Measurements from ENCODE around the gene ETV3. TPM values are rescaled to one million over a fixed set of nuclear protein-coding genes. Genes with fewer than 3 reads are reported as not detected.

ETV3 gene
- total RNA-seq, 2 donors from 2014 or later, result 23.4 to 33.3 TPM

DNA sequence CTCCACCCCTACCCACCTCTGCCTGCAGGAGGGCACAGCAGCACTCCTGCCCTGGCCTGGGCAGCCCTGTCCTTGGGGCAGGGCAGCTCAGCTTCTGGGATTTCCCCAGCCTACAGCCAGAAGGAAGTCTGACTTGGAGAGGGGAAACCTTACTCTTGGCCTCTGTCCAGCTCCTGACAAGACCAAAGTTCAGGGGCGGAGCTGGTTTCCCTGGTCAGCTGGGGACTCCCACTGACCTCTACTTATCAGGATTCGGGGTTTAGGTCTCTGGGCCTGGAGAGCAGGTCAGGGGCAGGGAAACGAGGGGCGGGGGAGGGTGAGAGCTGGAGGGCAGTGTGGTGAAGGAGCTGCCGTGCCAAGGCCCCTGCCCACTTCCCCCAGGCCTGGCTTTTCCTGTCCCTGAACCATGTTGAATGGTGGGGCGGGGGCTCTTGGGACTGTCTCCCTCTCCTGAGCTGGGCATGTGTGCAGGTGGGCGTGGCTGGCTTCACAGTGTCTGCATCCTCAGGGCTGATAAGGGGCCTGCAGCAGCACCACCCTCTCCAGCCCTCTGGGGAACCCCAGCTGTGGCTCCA, 16.8 kb upstream of the ETV3 start:
- Histone ChIP-seq H3K27me3 (replicated peaks; ENCODE audit: insufficient read depth) (no peaks in the 10 kb centered on the region), H3K9me3 (no peaks in the 10 kb centered on the region), H3K4me1 (replicated peaks) (no peaks in the 10 kb centered on the region), H3K27ac (no peak overlapping the region), H3K36me3 (no peaks in the 10 kb centered on the region), H3K4me3 (no peak overlapping the region)
- 75% methylated on average over 3 of the region's 7 CpGs for WGBS
- intact Hi-C loops (cut with DNase I), result no loop called here
- DNase-seq (ENCODE audit: low spot score), result no peak
- TF ChIP-seq POLR2AphosphoS5 (IDR thresholded peaks at IDR 0.05), result no peak

DNA sequence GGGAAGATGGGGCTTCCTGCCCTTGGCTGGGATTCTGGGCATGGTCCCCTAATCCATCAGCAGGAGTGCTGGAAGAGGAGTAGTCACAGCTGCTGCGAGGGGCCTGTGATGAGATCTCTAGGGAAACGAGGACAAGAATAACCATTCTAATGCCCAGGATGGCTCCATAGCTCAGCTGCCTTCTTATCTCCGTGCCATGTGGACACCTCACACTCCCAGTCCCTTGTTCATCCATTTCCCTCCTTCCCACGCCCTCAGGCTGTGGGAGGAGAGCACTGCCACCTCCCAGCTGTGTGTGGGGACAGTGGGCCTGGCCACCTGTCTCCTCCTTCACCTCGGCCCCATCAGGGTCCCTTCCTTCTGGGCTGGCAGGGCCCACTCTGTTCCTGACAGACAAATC, 16.1 kb upstream of the ETV3 start:
- 86% methylated on average over 5 of the region's 5 CpGs for WGBS
- TF ChIP-seq, protein P1, sequence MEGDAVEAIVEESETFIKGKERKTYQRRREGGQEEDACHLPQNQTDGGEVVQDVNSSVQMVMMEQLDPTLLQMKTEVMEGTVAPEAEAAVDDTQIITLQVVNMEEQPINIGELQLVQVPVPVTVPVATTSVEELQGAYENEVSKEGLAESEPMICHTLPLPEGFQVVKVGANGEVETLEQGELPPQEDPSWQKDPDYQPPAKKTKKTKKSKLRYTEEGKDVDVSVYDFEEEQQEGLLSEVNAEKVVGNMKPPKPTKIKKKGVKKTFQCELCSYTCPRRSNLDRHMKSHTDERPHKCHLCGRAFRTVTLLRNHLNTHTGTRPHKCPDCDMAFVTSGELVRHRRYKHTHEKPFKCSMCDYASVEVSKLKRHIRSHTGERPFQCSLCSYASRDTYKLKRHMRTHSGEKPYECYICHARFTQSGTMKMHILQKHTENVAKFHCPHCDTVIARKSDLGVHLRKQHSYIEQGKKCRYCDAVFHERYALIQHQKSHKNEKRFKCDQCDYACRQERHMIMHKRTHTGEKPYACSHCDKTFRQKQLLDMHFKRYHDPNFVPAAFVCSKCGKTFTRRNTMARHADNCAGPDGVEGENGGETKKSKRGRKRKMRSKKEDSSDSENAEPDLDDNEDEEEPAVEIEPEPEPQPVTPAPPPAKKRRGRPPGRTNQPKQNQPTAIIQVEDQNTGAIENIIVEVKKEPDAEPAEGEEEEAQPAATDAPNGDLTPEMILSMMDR (IDR thresholded peaks at IDR 0.05), result no peak
- no peak for TF ChIP-seq POLR2A (IDR thresholded peaks at IDR 0.05)
- no peak for TF ChIP-seq POLR2AphosphoS5 (IDR thresholded peaks at IDR 0.05)

DNA sequence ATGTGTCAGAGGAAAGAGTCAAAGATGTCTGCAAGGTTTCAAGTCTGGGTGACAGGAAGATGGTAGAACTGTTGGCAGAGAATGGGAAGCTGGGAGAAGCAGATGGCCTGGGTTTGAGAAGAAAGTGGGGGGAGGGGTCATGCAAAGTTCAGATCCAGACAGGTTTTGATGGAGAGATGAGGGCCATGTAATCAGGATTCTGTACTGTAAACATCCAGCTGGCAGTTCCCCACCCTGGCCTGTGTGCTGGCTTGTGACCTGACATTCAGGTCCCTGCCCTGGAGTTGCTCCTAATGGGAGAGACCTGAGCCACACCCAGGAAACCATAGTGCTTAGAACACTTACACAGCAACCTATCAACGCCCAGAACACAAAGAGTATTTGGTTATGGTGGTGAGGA, 15.6 kb upstream of the ETV3 start:
- no peaks in the 10 kb centered on the region for H3K4me1 ChIP-seq (replicated peaks)
- no peaks in the 10 kb centered on the region for H3K27me3 ChIP-seq (replicated peaks; ENCODE audit: insufficient read depth)
- H3K36me3 ChIP-seq, result no peaks in the 10 kb centered on the region
- H3K9me3 ChIP-seq, result no peaks in the 10 kb centered on the region
- 80% methylated on average over 1 of the region's 1 CpG for WGBS
- H3K27ac ChIP-seq, result no peak overlapping the region
- no peak for DNase-seq (ENCODE audit: low spot score)
- no peak overlapping the region for H3K4me3 ChIP-seq
- TF ChIP-seq POLR2A (IDR thresholded peaks at IDR 0.05), result no peak
- TF ChIP-seq, protein P1 (IDR thresholded peaks at IDR 0.05), result no peak
- TF ChIP-seq POLR2AphosphoS5 (IDR thresholded peaks at IDR 0.05), result no peak
- intact Hi-C loops (cut with DNase I), result no loop called here

More for the DNA sequence above, 16.1 kb upstream of the ETV3 start:
- Histone ChIP-seq H3K27me3 (replicated peaks; ENCODE audit: insufficient read depth) (no peaks in the 10 kb centered on the region), H3K4me3 (no peak overlapping the region), H3K4me1 (replicated peaks) (no peaks in the 10 kb centered on the region), H3K9me3 (no peaks in the 10 kb centered on the region), H3K36me3 (no peaks in the 10 kb centered on the region), H3K27ac (no peak overlapping the region)
- intact Hi-C loops (cut with DNase I), result no loop called here
- no peak for DNase-seq (ENCODE audit: low spot score)

DNA sequence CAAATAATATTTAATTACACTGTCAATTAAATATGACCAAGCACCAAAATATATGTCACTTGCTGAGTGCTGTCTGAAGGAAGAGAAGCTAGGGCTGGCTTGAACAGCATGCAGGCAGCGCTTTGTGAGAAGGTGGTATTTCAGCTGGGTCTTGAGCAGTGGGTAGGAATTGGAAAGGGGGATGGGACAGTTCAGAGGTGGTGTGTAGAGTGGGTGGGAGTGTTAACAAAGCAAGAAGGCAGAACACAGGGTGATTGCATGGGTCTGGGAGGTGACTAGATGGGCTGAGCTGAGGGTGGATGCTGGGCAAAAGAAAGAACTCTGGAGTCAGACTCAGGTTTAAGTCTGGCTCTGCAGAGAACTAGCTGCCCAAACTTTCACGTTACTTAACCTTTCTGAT, 14.3 kb upstream of the ETV3 start:
- Histone ChIP-seq H3K9me3 (no peaks in the 10 kb centered on the region), H3K36me3 (no peaks in the 10 kb centered on the region), H3K4me1 (replicated peaks) (no peaks in the 10 kb centered on the region), H3K27me3 (replicated peaks; ENCODE audit: insufficient read depth) (no peaks in the 10 kb centered on the region), H3K4me3 (no peak overlapping the region), H3K27ac (no peak overlapping the region)
- 96% methylated on average over 2 of the region's 2 CpGs for WGBS
- TF ChIP-seq, protein P1 (IDR thresholded peaks at IDR 0.05), result no peak
- TF ChIP-seq POLR2AphosphoS5 (IDR thresholded peaks at IDR 0.05) (no peak), POLR2A (IDR thresholded peaks at IDR 0.05) (no peak)
- no peak for DNase-seq (ENCODE audit: low spot score)
- intact Hi-C loops (cut with DNase I), result no loop called here

DNA sequence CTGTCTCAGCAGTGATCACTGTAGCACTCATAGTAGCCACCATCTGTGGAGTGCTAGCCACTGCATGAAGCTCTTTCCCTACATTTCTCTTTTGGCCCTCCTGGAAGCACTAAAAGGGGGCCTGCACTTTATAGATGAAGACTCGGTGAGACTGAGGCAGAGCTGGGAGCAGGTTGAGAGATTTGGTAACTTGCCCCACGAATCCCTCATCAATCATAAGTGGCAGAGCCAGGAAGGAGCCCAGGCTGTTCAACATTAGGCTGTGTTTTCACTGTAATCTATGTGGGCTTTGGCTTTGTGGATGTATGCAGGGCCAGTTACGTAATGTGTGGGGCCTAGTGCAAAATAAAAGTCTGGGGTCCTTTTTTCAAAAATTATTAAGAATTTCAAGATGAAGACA, 13.3 kb upstream of the ETV3 start:
- Histone ChIP-seq H3K36me3 (no peaks in the 10 kb centered on the region), H3K27ac (no peak overlapping the region), H3K4me1 (replicated peaks) (no peaks in the 10 kb centered on the region), H3K27me3 (replicated peaks; ENCODE audit: insufficient read depth) (no peaks in the 10 kb centered on the region), H3K9me3 (no peaks in the 10 kb centered on the region), H3K4me3 (no peak overlapping the region)
- TF ChIP-seq POLR2AphosphoS5 (IDR thresholded peaks at IDR 0.05), result no peak
- TF ChIP-seq POLR2A (IDR thresholded peaks at IDR 0.05), result no peak
- TF ChIP-seq, protein P1 (IDR thresholded peaks at IDR 0.05), result no peak
- intact Hi-C loops (cut with DNase I), result no loop called here
- WGBS, result 79% methylated on average over 3 of the region's 3 CpGs
- no peak for DNase-seq (ENCODE audit: low spot score)

Data from prostate gland (tissue), 2 donors.